ENCODE data around the gene AKR1C8.
"Not testable (repeated sequence)": the region's sequence is repeated elsewhere in the genome, so short reads cannot be mapped to it uniquely, and the experiment has no call there.

AKR1C8 gene

DNA sequence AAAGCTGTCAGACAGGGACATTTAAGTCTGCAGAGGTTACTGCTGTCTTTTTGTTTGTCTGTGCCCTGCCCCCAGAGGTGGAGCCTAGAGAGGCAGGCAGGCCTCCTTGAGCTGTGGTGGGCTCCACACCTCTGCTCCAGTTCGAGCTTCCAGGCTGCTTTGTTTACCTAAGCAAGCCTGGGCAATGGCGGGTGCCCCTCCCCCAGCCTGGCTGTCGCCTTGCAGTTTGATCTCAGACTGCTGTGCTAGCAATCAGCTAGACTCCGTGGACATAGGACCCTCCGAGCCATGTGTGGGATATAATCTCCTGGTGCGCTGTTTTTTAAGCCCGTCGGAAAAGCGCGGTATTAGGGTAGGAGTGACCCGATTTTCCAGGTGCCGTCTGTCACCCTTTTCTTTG lies 4.4 kb downstream of the AKR1C8 start:
- not testable (repeated sequence) for DNase-seq (ENCODE audit: low read depth); H3K4me3 ChIP-seq (ENCODE audit: low read depth, low read length)

DNA sequence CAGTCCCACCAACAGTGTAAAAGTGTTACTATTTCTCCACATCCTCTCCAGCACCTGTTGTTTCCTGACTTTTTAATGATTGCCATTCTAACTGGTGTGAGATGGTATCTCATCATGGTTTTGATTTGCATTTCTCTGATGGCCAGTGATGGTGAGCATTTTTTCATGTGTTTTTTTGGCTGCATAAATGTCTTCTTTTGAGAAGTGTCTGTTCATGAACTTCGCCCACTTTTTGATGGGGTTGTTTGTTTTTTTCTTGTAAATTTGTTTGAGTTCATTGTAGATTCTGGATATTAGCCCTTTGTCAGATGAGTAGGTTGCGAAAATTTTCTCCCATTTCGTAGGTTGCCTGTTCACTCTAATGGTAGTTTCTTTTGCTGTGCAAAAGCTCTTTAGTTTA lies 9.4 kb downstream of the AKR1C8 start:
- H3K4me3 ChIP-seq (ENCODE audit: low read depth, low read length); DNase-seq (ENCODE audit: low read depth): not testable (repeated sequence)

DNA sequence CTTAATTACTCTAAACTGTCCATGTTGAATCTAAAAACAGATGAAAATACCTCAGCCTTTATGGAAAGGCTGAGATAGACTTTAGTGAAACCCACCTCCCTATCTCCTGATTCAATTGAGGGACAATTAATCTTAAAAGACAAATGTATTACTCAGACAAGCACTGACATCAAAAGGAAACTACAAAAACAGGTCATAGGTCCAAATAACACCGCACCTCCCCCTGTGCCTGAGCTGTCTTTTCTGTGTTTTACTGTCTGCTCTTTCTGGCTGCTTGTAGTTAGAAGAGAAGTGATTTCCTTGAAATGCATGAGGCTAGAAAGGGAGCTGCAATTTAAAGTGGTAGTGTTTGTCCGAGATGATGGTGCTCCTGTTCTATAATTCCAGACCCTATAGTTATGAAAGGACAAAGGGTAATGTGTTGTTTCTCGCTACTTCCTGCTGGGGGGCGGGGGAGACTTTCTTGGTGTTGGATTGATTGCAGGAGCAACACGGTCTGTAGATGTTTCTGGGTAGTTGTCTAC lies 16.0 kb downstream of the AKR1C8 start:
- no peak for DNase-seq (ENCODE audit: low read depth)
- H3K4me3 ChIP-seq (ENCODE audit: low read depth, low read length): no peak overlapping the region

DNA sequence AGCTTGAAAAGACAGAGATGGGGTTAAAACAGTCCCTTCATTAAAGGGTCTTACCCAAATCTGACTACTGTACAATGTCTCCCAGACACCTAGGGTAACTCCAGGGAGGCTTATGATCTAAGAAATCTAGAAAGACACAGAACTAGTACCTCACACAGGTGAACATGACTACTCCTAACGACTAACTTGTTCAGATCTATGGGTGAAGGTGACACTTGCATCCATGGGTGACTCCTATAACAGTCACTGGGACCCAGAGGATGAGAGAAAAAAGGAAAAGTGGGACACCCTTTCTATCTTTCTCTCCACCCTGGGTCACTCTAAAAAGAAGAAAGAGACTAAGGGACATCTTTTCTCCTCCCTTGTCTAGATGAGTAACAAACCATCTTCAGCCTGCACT lies 19.2 kb downstream of the AKR1C8 start:
- DNase-seq (ENCODE audit: low read depth): no peak
- H3K4me3 ChIP-seq (ENCODE audit: low read depth, low read length): no peak overlapping the region

DNA sequence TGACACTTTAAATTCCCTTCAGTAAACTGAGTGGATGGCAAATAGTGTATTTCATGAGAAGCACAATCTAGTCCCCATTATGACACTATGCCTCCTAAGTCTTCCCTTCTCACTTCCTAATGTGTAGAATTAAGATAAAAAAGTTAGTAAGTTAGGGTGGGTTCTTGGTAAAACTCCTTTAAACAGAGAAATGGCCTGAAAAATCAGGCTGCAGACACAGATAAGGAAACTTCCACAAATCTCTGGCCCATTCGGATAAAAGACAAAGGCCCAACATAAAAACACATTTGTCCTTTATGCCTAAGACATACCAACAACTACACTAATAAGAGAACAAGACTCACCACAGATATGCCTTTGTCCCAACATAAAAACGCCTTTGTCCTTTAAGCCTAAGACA lies 21.5 kb downstream of the AKR1C8 start:
- DNase-seq (ENCODE audit: low read depth): no peak
- H3K4me3 ChIP-seq (ENCODE audit: low read depth, low read length): no peak overlapping the region

DNA sequence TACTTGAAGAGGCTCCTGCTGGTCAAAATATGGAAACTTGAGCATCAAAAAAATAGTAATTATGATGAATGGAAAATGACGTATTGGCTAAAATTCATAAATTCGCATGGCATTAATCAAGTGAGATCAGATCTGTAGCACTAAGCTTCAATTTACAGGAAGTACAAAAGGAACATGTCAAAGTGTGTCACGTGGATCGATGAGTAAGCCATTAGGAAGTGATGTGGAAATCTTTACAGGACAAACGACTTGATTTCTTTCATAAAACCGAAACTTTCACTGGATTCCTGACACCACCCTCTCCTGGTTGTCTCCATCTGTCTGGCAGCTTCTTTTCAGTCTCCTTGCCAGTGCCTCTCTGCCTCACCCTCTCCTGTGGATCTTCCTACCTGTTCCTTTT lies 25.8 kb downstream of the AKR1C8 start:
- no peak for DNase-seq (ENCODE audit: low read depth)
- no peak overlapping the region for H3K4me3 ChIP-seq (ENCODE audit: low read depth, low read length)

DNA sequence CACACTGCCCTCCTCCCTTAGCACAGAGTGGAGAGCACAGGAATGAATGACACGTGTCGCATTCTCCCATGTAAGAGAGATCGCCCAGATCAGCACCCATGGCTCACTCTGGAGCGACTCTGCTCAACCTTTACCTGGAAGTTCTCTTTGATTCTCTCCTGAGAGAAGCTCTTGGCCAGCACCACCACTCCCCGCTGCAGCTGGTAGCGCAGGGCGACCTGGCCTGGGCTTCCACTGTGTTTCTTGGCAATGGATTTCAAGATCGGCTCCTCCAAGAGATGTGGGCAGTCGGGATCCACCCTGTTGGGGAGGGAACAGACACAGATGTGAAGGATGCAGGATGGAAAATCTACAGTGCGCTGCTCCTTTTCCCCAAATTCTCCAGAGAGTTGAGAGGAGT lies 27.4 kb downstream of the AKR1C8 start:
- H3K4me3 ChIP-seq (ENCODE audit: low read depth, low read length): no peak overlapping the region
- DNase-seq (ENCODE audit: low read depth): no peak

DNA sequence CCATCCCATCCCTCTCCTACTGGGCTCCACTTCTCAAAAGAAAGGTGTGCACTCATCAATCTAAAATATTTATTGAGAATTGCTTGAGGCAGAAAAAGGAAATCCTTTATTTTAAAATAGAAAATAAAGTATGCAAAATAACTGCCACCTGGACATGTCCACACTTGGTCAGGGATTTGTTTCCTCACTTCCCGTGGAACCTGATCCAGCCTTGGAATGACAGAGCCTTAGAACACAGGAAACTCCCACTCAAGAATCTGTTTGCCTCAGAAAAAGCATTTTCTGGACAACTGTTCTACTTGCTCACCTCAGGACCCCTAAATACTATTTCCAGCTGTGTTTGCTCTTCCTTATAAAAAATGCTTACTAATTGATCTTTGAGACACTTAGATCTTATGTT lies 29.0 kb downstream of the AKR1C8 start:
- no peak for DNase-seq (ENCODE audit: low read depth)
- H3K4me3 ChIP-seq (ENCODE audit: low read depth, low read length): no peak overlapping the region

DNA sequence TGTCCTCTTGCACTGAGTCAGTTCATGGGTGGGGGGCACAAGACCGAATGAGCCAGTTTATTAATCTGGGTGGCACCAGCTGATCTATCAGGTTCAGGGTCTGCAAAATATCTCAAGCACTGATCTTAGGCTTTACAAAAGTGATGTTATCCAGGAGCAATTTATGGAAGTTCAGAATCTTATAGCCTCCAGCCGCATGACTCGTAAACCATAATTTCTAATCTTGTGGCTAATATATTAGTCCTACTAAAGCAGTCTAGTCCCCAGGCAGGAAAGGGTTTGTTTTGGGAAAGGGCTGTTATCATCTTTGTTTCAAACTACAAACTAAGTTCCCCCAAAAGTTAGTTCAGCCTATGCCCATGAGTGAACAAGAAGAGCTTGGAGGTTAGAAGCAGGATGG lies 33.9 kb downstream of the AKR1C8 start:
- H3K4me3 ChIP-seq (ENCODE audit: low read depth, low read length): no peak overlapping the region
- DNase-seq (ENCODE audit: low read depth): no peak

DNA sequence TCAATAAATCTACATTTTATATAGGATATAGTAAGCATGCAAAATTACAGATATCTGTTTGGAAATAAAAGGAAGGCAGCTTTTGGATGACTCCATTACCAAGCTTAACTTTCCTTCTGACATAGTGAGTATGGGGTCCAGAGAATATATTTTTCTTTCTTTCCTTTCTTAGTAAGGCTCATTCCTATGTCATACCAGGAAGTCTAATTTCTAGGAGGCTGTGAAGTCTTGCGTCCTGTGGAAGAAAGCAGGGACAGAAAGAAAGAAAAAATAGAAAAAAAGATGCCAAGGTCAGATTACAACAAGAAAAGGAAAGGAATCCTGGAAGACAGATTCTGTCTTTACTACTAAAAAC lies 36.3 kb downstream of the AKR1C8 start:
- DNase-seq (ENCODE audit: low read depth): no peak
- H3K4me3 ChIP-seq (ENCODE audit: low read depth, low read length): no peak overlapping the region

DNA sequence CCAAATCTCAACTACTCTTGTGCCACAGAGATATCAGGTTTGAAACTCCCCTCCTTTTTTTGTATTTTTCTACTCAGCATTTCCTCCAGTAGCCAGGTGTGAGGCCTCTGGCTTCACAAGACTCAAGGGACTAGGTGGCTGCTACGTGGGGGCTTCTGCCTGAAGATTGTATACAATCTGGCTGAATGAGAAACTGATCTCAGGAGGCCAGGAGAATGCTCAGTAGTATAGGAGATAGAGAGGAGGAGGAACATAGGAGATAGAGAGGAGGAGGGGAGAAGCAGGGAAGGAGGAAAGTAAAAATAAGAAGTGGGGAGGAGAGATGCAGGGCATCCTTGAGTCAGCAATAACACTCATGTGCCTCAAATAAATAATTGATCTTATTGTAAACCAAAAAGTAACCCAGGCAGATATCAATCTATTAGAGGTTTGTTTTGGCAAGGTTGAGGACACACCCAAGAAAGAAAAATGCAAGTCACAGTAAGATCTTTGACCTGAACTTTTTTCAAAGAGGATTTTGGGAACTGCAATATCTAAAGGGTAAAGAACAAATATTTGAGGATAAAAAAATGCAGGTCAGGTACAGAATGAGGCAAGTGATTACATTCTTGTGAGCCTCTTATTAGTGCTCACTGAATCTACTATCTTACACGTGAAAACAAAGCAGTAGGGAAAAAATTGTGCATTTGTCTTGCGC lies 36.8 kb downstream of the AKR1C8 start:
- no peak overlapping the region for H3K4me3 ChIP-seq (ENCODE audit: low read depth, low read length)
- DNase-seq (ENCODE audit: low read depth): no peak

DNA sequence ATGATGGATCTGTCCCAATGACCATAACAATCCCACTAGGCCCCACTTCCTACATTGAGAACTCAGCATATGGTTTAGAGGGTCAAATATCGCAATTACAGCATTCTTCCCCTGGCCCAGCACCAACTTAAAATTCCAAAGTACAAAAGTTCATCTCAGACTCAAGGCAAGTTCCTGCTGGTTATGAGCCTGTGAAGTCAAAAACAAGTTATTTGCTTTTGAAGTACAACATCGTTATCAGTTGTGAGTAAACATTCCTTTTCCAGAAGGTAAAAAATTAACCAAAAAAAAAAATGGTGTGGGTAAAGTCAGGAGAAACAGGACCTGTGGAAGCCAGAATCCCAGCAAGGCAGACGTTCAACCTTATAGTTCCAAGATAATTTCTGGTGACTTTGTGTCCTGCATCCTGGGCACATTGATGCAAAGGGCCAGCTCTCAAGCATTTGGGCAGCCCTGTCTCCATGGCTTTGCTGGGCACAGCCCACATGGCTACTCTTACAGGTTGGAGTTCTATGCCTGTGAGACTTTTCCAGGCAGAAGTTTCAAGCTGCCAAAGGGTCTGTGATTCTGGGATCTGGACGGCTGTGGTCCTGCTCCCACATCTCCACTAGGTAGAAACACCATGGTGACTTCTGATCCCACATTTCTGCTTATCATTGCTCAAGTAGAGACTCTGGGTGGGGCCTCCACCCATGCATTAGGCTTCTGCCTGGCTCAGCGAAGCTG lies 37.5 kb downstream of the AKR1C8 start:
- DNase-seq (ENCODE audit: low read depth): no peak
- no peak overlapping the region for H3K4me3 ChIP-seq (ENCODE audit: low read depth, low read length)

DNA sequence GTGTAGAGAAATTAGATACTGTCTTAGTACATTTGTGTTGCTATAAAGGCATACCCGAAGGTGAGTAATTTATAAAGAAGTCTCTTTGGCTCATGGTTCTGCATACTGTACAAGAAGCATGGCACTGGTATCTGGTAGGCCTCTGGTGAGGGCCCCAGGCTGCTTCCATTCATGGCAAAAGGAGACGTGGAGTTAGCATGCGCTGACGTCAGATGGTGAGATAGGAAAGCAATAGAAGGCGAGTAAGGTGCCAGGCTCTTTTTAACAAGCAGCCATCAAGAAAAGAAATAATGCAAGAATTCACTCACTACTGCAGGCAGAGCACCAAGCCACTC lies 38.1 kb downstream of the AKR1C8 start:
- no peak overlapping the region for H3K4me3 ChIP-seq (ENCODE audit: low read depth, low read length)
- no peak for DNase-seq (ENCODE audit: low read depth)

DNA sequence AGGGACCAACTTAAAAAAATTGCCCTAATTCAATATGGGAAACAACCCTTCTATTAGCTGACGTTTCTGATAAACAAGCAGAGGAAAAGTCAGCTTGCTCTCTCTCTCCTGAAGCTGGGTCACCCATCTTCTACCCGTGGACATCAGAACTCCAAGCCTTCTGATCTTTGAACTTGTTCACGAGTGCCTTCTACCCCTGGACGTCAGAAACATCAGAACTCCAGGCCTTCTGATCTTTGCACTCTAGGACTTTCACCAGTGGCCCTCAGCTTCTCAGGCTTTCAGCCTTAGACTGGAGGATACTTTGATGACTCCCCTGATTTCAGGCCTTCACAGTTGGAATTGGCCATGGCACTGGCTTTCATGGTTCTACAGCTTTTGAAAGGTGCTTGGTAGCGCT lies 41.8 kb downstream of the AKR1C8 start:
- no peak for DNase-seq (ENCODE audit: low read depth)

DNA sequence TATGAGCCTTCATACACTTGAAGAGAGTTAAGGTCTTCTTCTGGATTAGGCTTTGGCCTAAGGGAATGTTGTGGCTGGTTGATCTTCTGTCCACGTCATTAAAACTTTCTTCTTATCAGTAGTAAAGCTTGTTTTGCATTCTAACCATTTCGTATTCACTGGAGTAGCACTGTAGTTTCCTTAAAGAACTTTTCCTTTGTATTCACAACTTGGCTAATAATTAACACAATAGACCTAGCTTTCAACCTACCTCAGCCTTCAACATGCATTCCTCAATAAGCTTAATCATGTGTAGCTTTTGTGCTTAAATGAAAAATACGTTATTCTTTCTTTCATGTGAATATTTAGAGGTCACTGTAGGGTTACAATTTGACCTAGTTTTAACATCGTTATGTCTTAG lies 42.8 kb downstream of the AKR1C8 start:
- no peak overlapping the region for H3K4me3 ChIP-seq (ENCODE audit: low read depth, low read length)
- DNase-seq (ENCODE audit: low read depth): no peak

More for the DNA sequence above, 41.8 kb downstream of the AKR1C8 start:
- no peak overlapping the region for H3K4me3 ChIP-seq (ENCODE audit: low read depth, low read length)

DNA sequence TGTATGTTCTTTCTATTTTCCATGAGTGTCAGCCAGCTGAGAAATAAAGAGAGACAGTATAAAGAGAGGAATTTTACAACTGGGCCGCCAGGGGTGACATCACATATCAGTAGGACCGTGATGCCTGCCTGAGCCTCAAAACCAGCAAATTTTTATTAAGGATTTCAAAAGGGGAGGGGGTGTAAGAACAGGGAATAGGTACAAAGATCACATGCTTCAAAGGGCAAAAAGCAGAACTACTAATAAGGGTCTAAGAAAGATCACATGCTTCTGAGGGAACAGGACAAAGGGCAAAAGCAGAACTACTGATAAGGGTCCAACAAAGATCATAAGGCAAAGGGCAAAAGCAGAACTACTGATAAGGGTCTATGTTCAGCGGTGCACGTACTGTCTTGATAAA lies 47.3 kb downstream of the AKR1C8 start:
- DNase-seq (ENCODE audit: low read depth); H3K4me3 ChIP-seq (ENCODE audit: low read depth, low read length): not testable (repeated sequence)

DNA sequence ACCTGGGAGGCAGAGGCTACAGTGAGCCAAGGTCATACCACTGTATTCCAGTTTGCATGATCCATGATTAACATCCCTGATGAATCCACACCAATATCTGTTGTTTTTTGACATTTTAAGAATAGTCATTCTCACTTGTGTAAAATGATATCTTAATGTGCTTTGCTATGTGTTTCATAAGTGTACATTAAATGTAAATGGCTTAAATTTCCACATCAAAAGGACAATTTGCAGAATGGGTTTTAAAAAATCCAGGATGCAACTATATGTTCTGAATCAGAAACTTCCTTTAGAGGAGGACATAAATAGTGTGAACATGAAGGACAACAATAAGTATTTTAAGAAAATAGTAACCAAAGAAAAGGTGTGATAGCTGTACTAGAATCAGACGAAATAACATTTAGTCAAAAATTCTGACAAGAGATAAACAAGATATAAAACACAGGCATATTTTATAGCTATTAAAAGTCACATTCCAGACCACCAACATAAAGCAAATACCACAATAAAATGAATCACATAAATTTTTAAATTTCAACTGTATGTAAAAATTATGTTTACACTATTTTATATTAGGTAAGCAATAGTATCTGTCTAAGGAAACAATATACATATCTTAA lies 48.4 kb downstream of the AKR1C8 start:
- no peak for DNase-seq (ENCODE audit: low read depth)
- H3K4me3 ChIP-seq (ENCODE audit: low read depth, low read length): no peak overlapping the region

DNA sequence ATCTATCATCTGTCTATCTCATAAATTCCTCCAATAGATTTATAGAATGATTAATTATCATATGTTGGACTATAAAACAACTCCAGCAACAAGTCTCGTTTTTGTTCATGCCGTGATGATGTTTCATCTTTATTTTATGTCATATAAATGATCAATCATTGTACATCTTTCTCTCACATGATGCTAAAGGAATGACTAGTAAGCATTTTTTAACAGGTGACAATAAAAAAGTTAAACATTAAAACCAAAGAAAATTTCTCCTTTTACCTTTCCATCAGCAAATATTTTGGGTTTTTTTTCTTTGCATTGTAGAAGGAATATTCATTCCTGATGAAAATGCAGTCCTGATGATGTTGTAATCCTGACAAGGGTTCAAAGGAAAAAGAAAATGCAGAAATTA lies 49.4 kb downstream of the AKR1C8 start:
- no peak for DNase-seq (ENCODE audit: low read depth)
- H3K4me3 ChIP-seq (ENCODE audit: low read depth, low read length): no peak overlapping the region

DNA sequence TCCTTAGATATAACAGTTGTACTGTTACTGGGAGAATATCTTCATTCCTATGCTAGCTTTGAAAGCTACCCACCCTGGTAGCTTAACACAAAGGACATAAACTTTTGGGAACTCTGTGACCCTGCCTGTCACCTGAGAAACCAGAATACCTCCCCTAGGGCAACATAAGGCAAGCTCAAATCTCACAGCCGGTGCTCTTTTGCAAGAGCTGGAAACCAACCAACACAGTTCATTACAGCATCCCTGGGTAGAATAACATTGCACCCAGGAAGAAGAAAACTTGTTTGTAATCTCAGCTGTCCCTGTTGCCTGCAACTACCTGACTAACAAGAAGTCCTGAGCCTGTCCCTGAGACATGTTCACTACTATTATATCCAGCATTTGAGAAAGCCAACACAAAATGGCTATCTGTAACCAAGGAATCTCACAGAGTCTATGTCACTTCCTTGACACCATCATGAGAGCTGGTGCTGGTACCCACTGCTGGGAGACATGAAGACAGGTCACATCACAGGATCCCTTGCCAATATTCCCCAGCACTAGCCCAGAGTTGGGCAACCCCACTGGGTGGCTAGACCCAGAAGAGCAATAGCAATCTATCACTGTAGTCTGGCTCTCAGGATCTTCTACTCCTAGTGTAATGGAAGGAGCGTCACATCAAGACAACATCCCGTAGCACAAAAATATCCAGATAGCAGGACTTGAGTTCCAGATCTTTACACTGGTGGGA lies 59.5 kb downstream of the AKR1C8 start:
- no peak for DNase-seq (ENCODE audit: low read depth)
- no peak overlapping the region for H3K4me3 ChIP-seq (ENCODE audit: low read depth, low read length)

DNA sequence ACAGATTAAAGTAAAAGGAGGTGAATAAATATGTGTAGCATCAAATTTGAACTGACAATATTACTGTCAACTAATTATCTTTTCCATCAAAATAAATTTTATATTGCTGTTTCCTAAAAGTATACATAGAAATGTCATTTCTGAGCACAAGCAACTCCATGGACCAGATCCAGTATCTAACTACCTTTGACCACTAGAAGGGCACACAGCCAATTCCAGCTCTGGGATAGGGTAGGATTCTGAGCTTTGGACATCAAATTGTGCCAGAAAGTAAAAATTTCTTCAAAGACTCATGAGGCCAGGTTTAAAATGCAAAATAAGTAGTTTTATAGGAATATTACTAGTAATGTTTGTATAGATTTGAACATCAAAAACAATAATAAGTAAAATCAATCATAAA lies 61.1 kb downstream of the AKR1C8 start:
- no peak for DNase-seq (ENCODE audit: low read depth)
- H3K4me3 ChIP-seq (ENCODE audit: low read depth, low read length): no peak overlapping the region

Data from skeletal muscle cell (primary cell).